ENCODE data around the gene MAP3K15. TPM values are rescaled to one million over a fixed set of nuclear protein-coding genes. Genes with fewer than 3 reads are reported as not detected.

Gene MAP3K15
- total and polyA plus RNA-seq, 2 of the 13 experiments (the other 11 are each of a cell fraction or from before 2014, with no cell fraction given) = 3.9 to 6.4 TPM

GRCh38 chrX:19370061-19370460, 145.2 kb downstream of the MAP3K15 start:
- ChIA-PET POLR2A (no interaction called here), CTCF (ENCODE audit: low intra/inter-chr PET ratio, low total read pairs) (no interaction called here)
- Histone ChIP-seq H3K9me3 (ENCODE audit: low read length) (no peaks in the 10 kb centered on the region), H3K4me1 (ENCODE audit: insufficient read depth, low read length) (no peaks in the 10 kb centered on the region), H3K36me3 (replicated peaks in 1 of 2; ENCODE audit: control insufficient read depth in 1 of 2, insufficient read depth in 2 of 2, low read length in 2 of 2) (no peaks in the 10 kb centered on the region; a peak in 1 of 5 replicates), H3K27ac (ENCODE audit: extremely low read length, insufficient read depth, low read length) (no peak overlapping the region), H3K4me3 (replicated peaks in 1 of 3; ENCODE audit: insufficient read depth in 1 of 3, low read depth in 2 of 3, low read length in 3 of 3) (no peak overlapping the region), H2AFZ (ENCODE audit: low read length) (no peak overlapping the region), H3K27me3 (ENCODE audit: control insufficient read depth in 1 of 2, insufficient read depth in 2 of 2, low read length in 2 of 2) (no peaks in the 10 kb centered on the region), H3K9ac (ENCODE audit: insufficient read depth, low read depth, low read length) (no peak overlapping the region), H3K4me2 (ENCODE audit: low read depth, low read length) (no peak overlapping the region), H3K79me2 (ENCODE audit: insufficient read depth, low read length) (no peaks in the 10 kb centered on the region), H4K20me1 (ENCODE audit: insufficient read depth, low read length) (no peaks in the 10 kb centered on the region)
- FAIRE-seq (no peak), ATAC-seq (no peak), DNase-seq (ENCODE audit: low spot score) (no peak)
- BruUV-seq (replicated peaks) = no TSS peak
- in situ Hi-C loops (cut with HindIII; ENCODE audit: extremely low pct_ligation_motif_present, low pct_unique_long_range_greater_than_20kb) = loop anchor here (5.0 kb wide), 1 partner anchor 157 kb away; no protein-coding TSS in a partner anchor
- WGBS (ENCODE audit: low lambda C conversion rate) = 96% methylated on average over 5 of the region's 5 CpGs
- intact Hi-C loops (cut with micrococcal nuclease; ENCODE audit: unreplicated experiment) = loop anchor here (5.0 kb wide), 1 partner anchor 167 kb away; no protein-coding TSS in a partner anchor
- TF ChIP-seq ZBTB10 (CRISPR knock-in tag; IDR thresholded peaks at IDR 0.05; ENCODE audit: borderline replicate concordance) = no peak
- TF ChIP-seq ELK4 (CRISPR knock-in tag; IDR thresholded peaks at IDR 0.05; ENCODE audit: borderline replicate concordance) = no peak
- no peak for TF ChIP-seq ZNF143 (CRISPR knock-in tag; IDR thresholded peaks at IDR 0.05)
- TF ChIP-seq ZNF142 (CRISPR knock-in tag; IDR thresholded peaks at IDR 0.05) = no peak
- no peak for TF ChIP-seq NFE2L2 (IDR thresholded peaks at IDR 0.05; ENCODE audit: low read length)
- TF ChIP-seq ARID5B (CRISPR knock-in tag; IDR thresholded peaks at IDR 0.05) = no peak
- no peak for TF ChIP-seq CHCHD3 (CRISPR knock-in tag; IDR thresholded peaks at IDR 0.05)
- no peak for TF ChIP-seq BRF2 (CRISPR knock-in tag; IDR thresholded peaks at IDR 0.05)
- no peak for TF ChIP-seq ZBTB7B (CRISPR knock-in tag; IDR thresholded peaks at IDR 0.05)
